HL-60/S4 treated with phorbol 12-myristate 13-acetate at 8.2 ng/mL for 4 days and 3 days (cell line): ENCODE data around the gene THBS3.
"Not testable (repeated sequence)": the region's sequence is repeated elsewhere in the genome, so short reads cannot be mapped to it uniquely, and the experiment has no call there.

ENCODE experiments used
- in situ Hi-C: fragments of 300-500 bp; cut with MboI; formaldehyde crosslinking; loops from 2 replicates; pipeline ENCODE4 v1.15.0; 2022; ENCODE audit warnings: low sequenced_read_pairs

Gene THBS3

DNA sequence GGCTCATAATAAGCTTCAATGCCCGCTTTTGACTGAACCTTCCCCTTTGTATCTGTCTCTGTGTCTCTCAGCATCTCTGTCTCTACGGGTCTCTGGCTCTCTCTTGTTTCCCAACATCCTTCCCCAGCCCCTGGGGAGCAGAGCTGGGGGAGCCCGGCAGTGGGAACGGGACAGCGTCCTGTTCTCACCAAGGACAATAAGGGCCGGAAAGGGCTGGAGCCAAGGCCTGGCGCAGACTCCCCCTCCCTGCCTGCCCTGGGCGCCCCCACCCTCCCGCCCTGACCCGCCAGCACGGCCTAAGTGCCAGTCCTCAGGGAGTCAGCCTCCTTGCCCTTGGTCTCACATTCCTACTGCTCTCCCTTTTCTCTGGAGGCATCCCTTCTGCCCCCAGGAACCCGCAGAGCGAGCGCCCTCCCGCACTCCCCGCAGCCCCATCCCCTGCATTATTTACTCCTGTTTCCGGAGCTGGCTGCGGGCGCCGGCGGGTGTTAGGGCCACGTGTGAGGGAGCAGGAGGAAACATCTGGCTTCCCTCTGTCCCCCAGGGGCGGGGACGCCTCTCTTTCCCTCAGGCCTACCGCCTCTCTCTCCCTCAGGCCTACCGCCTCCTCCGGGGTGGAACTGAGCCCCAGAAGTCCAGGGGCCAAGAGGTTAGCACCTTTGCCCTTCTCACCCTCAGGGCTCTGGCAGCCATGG is 41.1 kb downstream of the THBS3 start:
- in situ Hi-C loops = loop anchor here (5.0 kb wide), 1 partner anchor 69 kb away; no protein-coding TSS in a partner anchor

- in situ Hi-C loops = loop anchor here (5.0 kb wide), 1 partner anchor 69 kb away; no protein-coding TSS in a partner anchor
Measured at GRCh38 chr1:155166051-155166470, 41.6 kb downstream of the THBS3 start.

GRCh38 chr1:155164625-155165024 is 43.1 kb downstream of the THBS3 start:
- in situ Hi-C loops = loop anchor here (5.0 kb wide), 1 partner anchor 67 kb away; no protein-coding TSS in a partner anchor

DNA sequence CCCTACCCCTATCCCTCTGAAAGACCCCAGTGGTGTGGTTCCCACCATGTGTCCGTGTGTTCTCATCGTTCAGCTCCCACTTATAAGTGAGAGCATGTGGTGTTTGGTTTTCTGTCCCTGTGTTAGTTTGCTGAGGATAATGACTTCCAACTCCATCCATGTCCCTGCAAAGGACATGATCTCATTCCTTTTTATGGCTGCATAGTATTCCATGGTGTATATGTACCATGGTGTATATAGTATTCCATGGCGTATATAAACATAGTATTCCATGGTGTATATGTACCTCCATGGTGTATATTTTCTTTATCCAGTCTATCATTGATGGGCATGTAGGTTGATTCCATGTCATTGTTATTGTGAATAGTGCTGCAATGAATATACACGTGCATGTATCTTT is 43.9 kb downstream of the THBS3 start:
- in situ Hi-C loops = not testable (repeated sequence)

- in situ Hi-C loops = not testable (repeated sequence)
Measured at GRCh38 chr1:155162631-155163030, 45.1 kb downstream of the THBS3 start.

GRCh38 chr1:155160128-155160527 is 47.6 kb downstream of the THBS3 start:
- in situ Hi-C loops = no loop called here

DNA sequence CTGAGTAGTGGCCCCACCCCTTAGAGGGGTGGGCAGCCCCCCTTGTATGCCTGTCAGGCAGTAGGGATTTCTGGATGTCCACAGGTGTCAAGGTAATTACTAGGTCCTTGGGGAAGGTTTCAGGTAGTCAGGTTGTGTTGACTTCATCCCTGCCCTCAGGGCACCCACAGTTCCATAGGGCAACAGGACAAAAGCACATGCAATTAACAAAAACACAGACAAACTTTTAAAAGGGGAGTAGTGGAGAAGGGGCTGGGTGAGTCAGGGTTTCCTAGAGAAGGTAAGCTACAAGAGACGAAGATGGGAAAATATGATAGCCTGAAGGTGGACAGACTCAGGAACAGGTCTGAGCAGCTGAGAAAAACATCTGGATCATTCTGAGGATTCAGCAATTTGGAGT is 48.7 kb downstream of the THBS3 start:
- in situ Hi-C loops = no loop called here

- in situ Hi-C loops = not testable (repeated sequence)
Measured at GRCh38 chr1:155155996-155156643, 51.6 kb downstream of the THBS3 start.
